Ishikawa (cell line): ENCODE data around the gene BACE1.

Experiments used
- CEBPB ChIP-seq: IDR thresholded peaks from 2 replicates; pipeline ENCODE4 v1.6.1; 2012
- CREB1 ChIP-seq: IDR thresholded peaks from 2 replicates; pipeline ENCODE4 v1.6.1; 2012; ENCODE audit warnings: low read depth
- EGR1 ChIP-seq: IDR thresholded peaks from 2 replicates; pipeline ENCODE4 v1.6.1; 2012
- EP300 ChIP-seq: IDR thresholded peaks from 2 replicates; pipeline ENCODE4 v1.6.1; 2012; ENCODE audit warnings: borderline replicate concordance
- FOXM1 ChIP-seq: IDR thresholded peaks from 2 replicates; pipeline ENCODE4 v1.6.1; 2012; ENCODE audit warnings: low read depth, borderline replicate concordance
- MAX ChIP-seq: IDR thresholded peaks from 2 replicates; pipeline ENCODE4 v1.6.1; 2012
- NFIC ChIP-seq: IDR thresholded peaks from 2 replicates; pipeline ENCODE4 v1.6.1; 2012
- RAD21 ChIP-seq: IDR thresholded peaks from 2 replicates; pipeline ENCODE4 v1.6.1; 2012; ENCODE audit warnings: low read depth
- REST ChIP-seq: IDR thresholded peaks from 2 replicates; pipeline ENCODE4 v1.6.1; 2012; ENCODE audit warnings: low read depth, mild to moderate bottlenecking
- TAF1 ChIP-seq: IDR thresholded peaks from 2 replicates; pipeline ENCODE4 v1.6.1; 2012; ENCODE audit warnings: low read depth, mild to moderate bottlenecking
- TCF12 ChIP-seq: IDR thresholded peaks from 2 replicates; pipeline ENCODE4 v1.6.1; 2012; ENCODE audit warnings: low read depth
- TEAD4 ChIP-seq: IDR thresholded peaks from 2 replicates; pipeline ENCODE4 v1.6.1; 2012
- USF1 ChIP-seq: IDR thresholded peaks from 2 replicates; pipeline ENCODE4 v1.6.1; 2012
- YY1 ChIP-seq: IDR thresholded peaks from 2 replicates; pipeline ENCODE4 v1.6.1; 2012; ENCODE audit warnings: low read depth
- ZBTB7A ChIP-seq: IDR thresholded peaks from 2 replicates; pipeline ENCODE4 v1.6.1; 2012; ENCODE audit warnings: low read depth

The BACE1 gene

GRCh38 chr11:117281869-117282268, 34.2 kb downstream of the BACE1 start:
- TF ChIP-seq EP300: no peak
- TF ChIP-seq TCF12: no peak
- TF ChIP-seq EGR1: no peak
- TF ChIP-seq TAF1: no peak
- no peak for TF ChIP-seq REST
- TF ChIP-seq YY1: no peak
- TF ChIP-seq RAD21: no peak
- TF ChIP-seq CREB1: no peak
- no peak for TF ChIP-seq TEAD4
- no peak for TF ChIP-seq CEBPB
- no peak for TF ChIP-seq ZBTB7A

- TF ChIP-seq RAD21 (no peak), TEAD4 (no peak), EP300 (no peak), USF1 (no peak), MAX (no peak), ZBTB7A (no peak), TAF1 (no peak), FOXM1 (no peak), EGR1 (no peak)
Measured at GRCh38 chr11:117281159-117281558, 34.9 kb downstream of the BACE1 start.

- no peak for TF ChIP-seq EP300
- no peak for TF ChIP-seq TAF1
- TF ChIP-seq USF1: no peak
- no peak for TF ChIP-seq FOXM1
- no peak for TF ChIP-seq TEAD4
Measured at GRCh38 chr11:117279711-117280376, 36.2 kb downstream of the BACE1 start.

- no peak for TF ChIP-seq YY1
Measured at GRCh38 chr11:117278347-117278746, 37.7 kb downstream of the BACE1 start.

- TF ChIP-seq NFIC (no peak), TEAD4 (no peak), USF1 (no peak), CREB1 (no peak), CEBPB (no peak), TCF12 (no peak), MAX (no peak), ZBTB7A (no peak), TAF1 (no peak), REST (no peak), FOXM1 (no peak), YY1 (no peak), EP300 (no peak), EGR1 (no peak)
Measured at GRCh38 chr11:117273550-117274289, 42.3 kb downstream of the BACE1 start.

GRCh38 chr11:117271208-117271607, 44.8 kb downstream of the BACE1 start:
- TF ChIP-seq YY1 (no peak), CREB1 (no peak), CEBPB (no peak), EGR1 (no peak), FOXM1 (no peak), MAX (no peak), TCF12 (no peak), RAD21 (no peak), NFIC (no peak), USF1 (no peak), EP300 (no peak), ZBTB7A (no peak), REST (no peak), TEAD4 (no peak), TAF1 (no peak)
